GM12878 (cell line): ENCODE measurements around the gene SKAP1. TPM values are rescaled to one million over a fixed set of nuclear protein-coding genes. Genes with fewer than 3 reads are reported as not detected.

Source experiments
- ATAC-seq: fragments of 200-7000 bp; cut with Tn5 transposase; 3 replicates; pipeline ENCODE4 v1.9.1; 2020; ENCODE audit warnings: mild to moderate bottlenecking, moderate library complexity
- BruUV-seq: library from RNA; stranded (reverse); fragments of 400-500 nt; replicated peaks from 2 replicates; lab custom pipeline; 2021; lab: Mats Ljungman, UMichigan
- CTCF ChIA-PET: fragments of 300-600 bp; sonication (Branson Sonifier 250); formaldehyde crosslinking; extraction: SDS; loops from one replicate; lab custom pipeline; 2021; ENCODE audit warnings: inconsistent platforms; lab: Yijun Ruan, JAX
- POLR2A ChIA-PET: fragments of 350-600 bp; formaldehyde crosslinking; extraction: SDS; loops from one replicate; lab custom pipeline; 2021; ENCODE audit warnings: inconsistent platforms; lab: Charles Lee
- RAD21 ChIA-PET: fragments of 300-600 bp; sonication (Branson Sonifier 250); formaldehyde crosslinking; loops from one replicate; lab custom pipeline; 2023; ENCODE audit warnings: antibody characterized with exemption; ENCODE audit not compliant: unreplicated experiment; lab: Charles Lee
- SMC1A ChIA-PET: fragments of 300-600 bp; sonication (Branson Sonifier 250); formaldehyde crosslinking; loops from one replicate; lab custom pipeline; 2023; ENCODE audit not compliant: unreplicated experiment, uncharacterized antibody; lab: Charles Lee
- DNase-seq: peaks from one replicate; pipeline ENCODE4 v3.0.0-alpha.2; 2011; ENCODE audit warnings: low read depth, low spot score
- FAIRE-seq: peaks from 3 replicates; lab custom pipeline; 2011; peaks lifted over from hg19 to GRCh38; lab: Jason Lieb, UNC
- H2AFZ ChIP-seq: 2 replicates; pipeline ENCODE4 v1.6.0; 2011; ENCODE audit warnings: low read depth, low read length, control low read depth; ENCODE audit not compliant: control insufficient read depth
- H3K27ac ChIP-seq: 2 replicates; pipeline ENCODE4 v1.5.1; 2011; ENCODE audit warnings: control low read depth; ENCODE audit not compliant: control insufficient read depth, insufficient read depth
- H3K27me3 ChIP-seq, 2 experiments: replicated peaks in 1 of 2; 2 replicates each; pipeline versions ENCODE4 v1.6.0 to v1.6.1; 2011; ENCODE audit warnings: low read length in 1 of 2; ENCODE audit not compliant: control insufficient read depth in 2 of 2, insufficient read depth in 2 of 2
- H3K36me3 ChIP-seq, 2 experiments: 2 replicates each; pipeline ENCODE4 v1.5.1; 2011; ENCODE audit warnings: low read length in 1 of 2; ENCODE audit not compliant: control insufficient read depth in 2 of 2, insufficient read depth in 2 of 2
- H3K4me1 ChIP-seq: 2 replicates; pipeline ENCODE4 v1.6.1; 2011; ENCODE audit warnings: mild to moderate bottlenecking, low read length, moderate library complexity, mixed read lengths; ENCODE audit not compliant: control insufficient read depth, insufficient read depth
- H3K4me2 ChIP-seq: 2 replicates; pipeline ENCODE4 v1.6.0; 2011; ENCODE audit warnings: control low read depth; ENCODE audit not compliant: control insufficient read depth, insufficient read depth
- H3K4me3 ChIP-seq: fragments of 200-600 bp; sonication (generic); 2 replicates; pipeline ENCODE4 v1.5.1; 2016
- H3K79me2 ChIP-seq: 2 replicates; pipeline ENCODE4 v1.6.0; 2011; ENCODE audit warnings: low read length; ENCODE audit not compliant: control insufficient read depth, insufficient read depth
- H3K9ac ChIP-seq: 2 replicates; pipeline ENCODE4 v1.8.0; 2011; ENCODE audit warnings: low read length, control low read depth, mixed read lengths; ENCODE audit not compliant: control insufficient read depth, insufficient read depth
- H3K9me3 ChIP-seq: replicated peaks from 3 replicates; pipeline ENCODE4 v1.5.1; 2011; ENCODE audit warnings: mild to moderate bottlenecking, low read length; ENCODE audit not compliant: control insufficient read depth, insufficient read depth
- H4K20me1 ChIP-seq: 2 replicates; pipeline ENCODE4 v1.6.0; 2011; ENCODE audit not compliant: control insufficient read depth, insufficient read depth
- ATF7 ChIP-seq: fragments of 450-650 bp; IDR thresholded peaks from 2 replicates; pipeline ENCODE4 v1.6.1; 2016; ENCODE audit warnings: low read depth, mild to moderate bottlenecking
- CTCF ChIP-seq, 3 experiments: IDR thresholded peaks in 2 of 3; conservative IDR thresholded peaks in 1 of 3; 2 replicates each; pipeline ENCODE4 v1.5.1; 2011; ENCODE audit warnings: low read depth in 3 of 3, low read length in 3 of 3, mild to moderate bottlenecking in 3 of 3, control low read depth in 2 of 3, moderate library complexity in 2 of 3, inconsistent platforms in 1 of 3, mixed read lengths in 1 of 3; ENCODE audit not compliant: control insufficient read depth in 2 of 3, insufficient read depth in 1 of 3; ENCODE audit errors: extremely low read depth in 1 of 3
- RAD21 ChIP-seq: IDR thresholded peaks from 2 replicates; pipeline ENCODE4 v1.6.1; 2011; ENCODE audit warnings: mild to moderate bottlenecking, low read depth, low read length, moderate library complexity; ENCODE audit not compliant: insufficient read depth
- SMARCA5 ChIP-seq: fragments of 450-650 bp; IDR thresholded peaks from 2 replicates; pipeline ENCODE4 v1.6.1; 2017; ENCODE audit warnings: mild to moderate bottlenecking
- SMC3 ChIP-seq: IDR thresholded peaks from 2 replicates; pipeline ENCODE4 v1.6.1; 2011; ENCODE audit warnings: low read length, improper control_type of control experiment, borderline replicate concordance
- WGBS: methylation state at CpG from one replicate; pipeline ENCODE4 v1.1.6; 2016; ENCODE audit warnings: low lambda C conversion rate; ENCODE audit not compliant: insufficient replicate concordance, insufficient coverage; ENCODE audit errors: missing lambda C conversion rate; 5-methylcytosine and 5-hydroxymethylcytosine counted together
- in situ Hi-C: fragments of 300-500 bp; cut with MboI; formaldehyde crosslinking; loops from 9 replicates; pipeline ENCODE4 v1.14.3; 2018; ENCODE audit warnings: mixed read lengths
- intact Hi-C: fragments of 100-400 bp; cut with micrococcal nuclease; formaldehyde crosslinking; loops from one replicate; pipeline ENCODE4 v1.14.2; 2022; ENCODE audit not compliant: unreplicated experiment
- polyA plus RNA-seq, 11 experiments: library from polyadenylated mRNA; depleted of rRNA in 4 of 11; unstranded in 6 of 11; stranded (reverse) in 5 of 11; fragments of >200 nt; fragmentation: Nextera tagmentation in 4 of 11; fragmentation: Illumina TruSeq in 1 of 11; extraction: Ambion mirVana in 4 of 11; extraction: Trizol in 1 of 11; gene quantifications; 1 replicate in 1 of 11; 2 replicates in 10 of 11; pipeline versions ENCODE4 v1.2.1 to v1.2.3, GENCODE V29; 2011 to 2016; ENCODE audit warnings: inconsistent platforms in 2 of 11, missing spikeins in 2 of 11, low read depth in 1 of 11
- total RNA-seq, 4 experiments: library from RNA; depleted of rRNA in 3 of 4; stranded (reverse); fragments of >200 nt in 3 of 4; fragmentation: Illumina TruSeq in 1 of 4; extraction: Trizol in 1 of 4; gene quantifications; 2 replicates each; pipeline versions ENCODE4 v1.2.1 to v1.2.3, GENCODE V29; 2013 to 2021

The SKAP1 gene
- total and polyA plus RNA-seq, 10 of the 15 experiments (the other 5 are each of a cell fraction or from before 2014, with no cell fraction given), result 17.1 to 97.6 (median 35.9) TPM

- Histone ChIP-seq H2AFZ (no peak overlapping the region), H3K9ac (no peak overlapping the region), H4K20me1 (no peaks in the 10 kb centered on the region), H3K27ac (no peak overlapping the region), H3K4me3 (no peak overlapping the region), H3K79me2 (no peaks in the 10 kb centered on the region), H3K36me3 (no peaks in the 10 kb centered on the region; a peak in 1 of 4 replicates), H3K4me1 (peaks cover 10% of the 10 kb centered on the region; the same call in 1 of the 2 replicates), H3K27me3 (no peaks in the 10 kb centered on the region), H3K4me2 (no peak overlapping the region), H3K9me3 (no peaks in the 10 kb centered on the region)
- no TSS peak for BruUV-seq
- DNase-seq (peak; percentile 37), ATAC-seq (peak; percentile 75), FAIRE-seq (peak; percentile 91)
- ChIA-PET RAD21 (interaction anchor here (0.7 to 5.0 kb wide), 33 partner anchors 10 to 283 kb away, joined by 3 to 89 read pairs (median 4); partner anchors contain the start of genes HOXB4 and HOXB5), CTCF (interaction anchor here (0.7 to 8.2 kb wide), 56 partner anchors 9 to 309 kb away, joined by 3 to 107 read pairs (median 5); no protein-coding TSS in a partner anchor), POLR2A (interaction anchor here (0.7 kb wide), 1 partner anchor 29 kb away, joined by 3 read pairs; no protein-coding TSS in a partner anchor), SMC1A (interaction anchor here (0.6 to 4.8 kb wide), 43 partner anchors 9 to 282 kb away, joined by 3 to 51 read pairs (median 4); partner anchors contain the start of genes HOXB5 and SNX11)
- intact Hi-C loops (loop anchor here (2.0 to 10.0 kb wide), 5 partner anchors 71 to 309 kb away; no protein-coding TSS in a partner anchor), in situ Hi-C loops (no loop called here)
- WGBS, result 1% methylated on average over 5 of the region's 5 CpGs
- peak; percentile 68 for TF ChIP-seq SMC3
- TF ChIP-seq ATF7, result no peak
- peak; percentile 79 for TF ChIP-seq RAD21
- 0 out of 2 replicates have a peak, but pooled peaks have one; percentile 35 for TF ChIP-seq SMARCA5
- peak; percentile 59 to 72 (median 65) for TF ChIP-seq CTCF (IDR thresholded peaks at IDR 0.05 in 2 of 3, conservative IDR thresholded peaks at IDR 0.05 in 1 of 3; ENCODE audit: control insufficient read depth in 2 of 3, extremely low read depth in 1 of 3, insufficient read depth in 1 of 3, low read depth in 3 of 3, low read length in 3 of 3)
These were observed 94.0 kb downstream of the SKAP1 start for GRCh38 chr17:48335858-48336500.
